HG03280 (cell line): ENCODE measurements around the gene DTL.
"Not testable (repeated sequence)": the region's sequence is repeated elsewhere in the genome, so short reads cannot be mapped to it uniquely, and the experiment has no call there.

Source experiments
- ATAC-seq: cut with Tn5 transposase; IDR thresholded peaks from one replicate; pipeline ENCODE4 v1.9.1; 2021; ENCODE audit warnings: mild to moderate bottlenecking, moderate library complexity; ENCODE audit not compliant: unreplicated experiment

DTL gene, protein sequence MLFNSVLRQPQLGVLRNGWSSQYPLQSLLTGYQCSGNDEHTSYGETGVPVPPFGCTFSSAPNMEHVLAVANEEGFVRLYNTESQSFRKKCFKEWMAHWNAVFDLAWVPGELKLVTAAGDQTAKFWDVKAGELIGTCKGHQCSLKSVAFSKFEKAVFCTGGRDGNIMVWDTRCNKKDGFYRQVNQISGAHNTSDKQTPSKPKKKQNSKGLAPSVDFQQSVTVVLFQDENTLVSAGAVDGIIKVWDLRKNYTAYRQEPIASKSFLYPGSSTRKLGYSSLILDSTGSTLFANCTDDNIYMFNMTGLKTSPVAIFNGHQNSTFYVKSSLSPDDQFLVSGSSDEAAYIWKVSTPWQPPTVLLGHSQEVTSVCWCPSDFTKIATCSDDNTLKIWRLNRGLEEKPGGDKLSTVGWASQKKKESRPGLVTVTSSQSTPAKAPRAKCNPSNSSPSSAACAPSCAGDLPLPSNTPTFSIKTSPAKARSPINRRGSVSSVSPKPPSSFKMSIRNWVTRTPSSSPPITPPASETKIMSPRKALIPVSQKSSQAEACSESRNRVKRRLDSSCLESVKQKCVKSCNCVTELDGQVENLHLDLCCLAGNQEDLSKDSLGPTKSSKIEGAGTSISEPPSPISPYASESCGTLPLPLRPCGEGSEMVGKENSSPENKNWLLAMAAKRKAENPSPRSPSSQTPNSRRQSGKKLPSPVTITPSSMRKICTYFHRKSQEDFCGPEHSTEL

DNA sequence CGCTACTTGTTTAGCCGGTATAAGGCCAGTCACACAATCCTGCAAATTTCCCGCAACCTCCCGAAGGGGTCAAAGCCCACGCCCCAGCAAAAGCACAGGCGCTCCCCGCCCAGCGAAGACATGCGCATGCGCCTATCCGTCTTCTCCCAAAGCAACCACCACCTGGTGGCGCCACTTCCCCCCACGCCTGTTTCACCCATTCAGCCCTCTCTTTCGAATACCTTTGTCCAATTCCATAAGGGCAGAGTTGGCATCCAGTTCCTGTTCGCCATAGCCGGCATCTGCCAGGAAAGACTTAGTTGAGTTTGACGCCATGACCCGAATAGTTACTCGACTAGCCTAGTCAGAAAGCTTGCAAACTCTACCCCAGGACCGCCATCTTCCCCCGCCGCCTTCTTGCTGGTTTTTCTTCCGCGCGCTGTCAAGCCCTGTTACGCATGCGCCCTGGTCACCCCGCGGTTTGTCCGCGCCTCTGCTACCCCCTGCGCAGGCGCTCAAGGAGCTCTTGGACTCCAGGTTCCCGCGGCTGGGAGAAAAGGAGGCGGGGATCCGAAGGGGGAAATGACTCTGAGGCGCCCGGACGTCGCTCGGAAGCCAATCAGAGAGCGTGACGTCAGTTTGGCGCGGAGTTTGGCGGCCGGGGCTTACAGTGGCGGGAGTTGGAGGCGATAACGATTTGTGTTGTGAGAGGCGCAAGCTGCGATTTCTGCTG, at the start of gene DTL, which contains the start of gene INTS7:
TSS of gene DTL (plus strand) at position 626 of the 712 bp plus-strand sequence. CDS start 143 bp downstream, outside the sequence.
TSS of gene INTS7 (minus strand) at position 435 of the 712 bp plus-strand sequence. CDS start at position 315, 120 bp downstream.
- ATAC-seq: peak; percentile 78

DNA sequence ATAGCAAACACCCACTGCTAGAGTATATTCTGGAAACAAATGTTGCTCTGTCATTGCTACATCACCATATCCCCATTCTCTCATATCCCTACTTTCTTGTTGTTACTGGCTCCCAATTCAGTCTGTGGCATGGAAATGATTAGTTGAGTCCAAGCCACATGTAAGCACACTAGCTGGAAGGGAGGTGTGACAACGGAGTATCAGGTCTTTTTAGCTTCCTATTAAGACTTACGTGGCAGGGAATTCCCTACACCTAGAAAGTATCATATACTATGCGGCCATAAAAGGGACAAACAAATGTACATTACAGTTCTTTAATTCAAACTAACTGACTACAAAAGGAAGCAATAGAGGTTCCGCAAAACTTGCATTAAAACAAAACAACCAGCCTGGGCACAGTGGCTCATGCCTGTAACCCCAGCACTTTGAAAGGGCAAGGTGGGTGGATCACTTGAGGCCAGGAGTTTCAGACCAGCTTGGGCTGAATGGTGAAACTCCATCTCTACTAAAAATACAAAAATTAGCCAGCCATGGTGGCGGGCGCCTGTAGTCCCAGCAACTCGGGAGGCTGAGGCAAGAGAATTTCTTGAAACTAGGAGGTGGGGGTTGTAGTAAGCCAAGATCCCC, 48.8 kb upstream of the DTL start:
- ATAC-seq: no peak

DNA sequence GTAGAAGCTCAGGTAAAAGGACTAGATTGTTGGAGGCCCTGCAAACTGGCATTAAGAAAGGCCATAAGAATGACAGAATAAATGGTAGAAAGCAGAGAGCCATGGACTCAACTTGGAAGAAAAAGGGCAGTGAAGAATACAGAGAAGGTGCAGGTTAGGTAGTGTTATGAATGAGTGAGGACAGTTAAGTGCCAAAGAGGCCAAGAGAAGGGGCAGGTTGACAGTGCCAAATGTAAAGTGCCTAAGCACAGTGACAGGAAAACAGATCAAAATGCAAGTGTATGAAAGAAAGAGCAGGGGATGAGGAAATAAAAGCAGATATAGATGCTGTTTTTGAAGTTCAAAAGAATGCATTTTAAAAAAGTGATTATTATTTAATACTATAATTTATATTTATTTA, 43.9 kb upstream of the DTL start:
- ATAC-seq: no peak

DNA sequence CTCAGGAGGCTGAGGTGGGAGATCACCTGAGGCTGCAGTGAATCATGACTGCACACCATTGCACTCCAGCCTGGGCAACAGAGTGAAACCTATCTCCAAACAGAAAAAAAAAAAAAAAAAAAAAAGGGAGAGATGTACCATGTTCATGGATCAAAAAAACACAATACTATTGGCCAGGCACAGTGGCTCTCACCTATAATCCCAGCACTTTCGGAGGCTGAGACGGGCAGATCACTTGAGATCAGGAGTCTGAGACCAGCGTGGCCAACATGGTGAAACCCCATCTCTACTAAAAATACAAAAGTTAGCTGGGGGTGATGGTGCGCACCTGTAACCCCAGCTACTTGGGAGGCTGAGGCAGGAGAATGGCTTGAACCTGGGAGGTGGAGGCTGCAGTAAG, 38.1 kb upstream of the DTL start:
- not testable (repeated sequence) for ATAC-seq

DNA sequence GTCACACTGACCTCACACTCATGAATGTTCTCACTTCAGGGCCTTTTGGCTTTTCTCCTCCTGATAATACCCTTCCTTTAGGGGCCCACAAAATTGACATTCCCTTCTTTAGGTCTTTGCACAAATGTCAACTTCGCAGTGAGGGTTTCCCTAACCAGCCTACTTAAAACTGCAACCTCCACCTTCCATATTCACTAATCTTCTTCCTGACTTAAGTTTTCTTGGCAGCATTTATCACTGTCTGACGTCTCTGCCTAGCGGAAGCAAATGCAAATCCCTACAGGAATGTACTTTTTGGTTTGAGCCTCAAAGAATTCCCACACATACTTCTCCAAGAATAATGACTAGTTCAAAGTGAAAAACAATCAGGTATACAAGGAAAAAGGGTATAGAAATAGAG, 33.0 kb upstream of the DTL start:
- ATAC-seq: no peak

DNA sequence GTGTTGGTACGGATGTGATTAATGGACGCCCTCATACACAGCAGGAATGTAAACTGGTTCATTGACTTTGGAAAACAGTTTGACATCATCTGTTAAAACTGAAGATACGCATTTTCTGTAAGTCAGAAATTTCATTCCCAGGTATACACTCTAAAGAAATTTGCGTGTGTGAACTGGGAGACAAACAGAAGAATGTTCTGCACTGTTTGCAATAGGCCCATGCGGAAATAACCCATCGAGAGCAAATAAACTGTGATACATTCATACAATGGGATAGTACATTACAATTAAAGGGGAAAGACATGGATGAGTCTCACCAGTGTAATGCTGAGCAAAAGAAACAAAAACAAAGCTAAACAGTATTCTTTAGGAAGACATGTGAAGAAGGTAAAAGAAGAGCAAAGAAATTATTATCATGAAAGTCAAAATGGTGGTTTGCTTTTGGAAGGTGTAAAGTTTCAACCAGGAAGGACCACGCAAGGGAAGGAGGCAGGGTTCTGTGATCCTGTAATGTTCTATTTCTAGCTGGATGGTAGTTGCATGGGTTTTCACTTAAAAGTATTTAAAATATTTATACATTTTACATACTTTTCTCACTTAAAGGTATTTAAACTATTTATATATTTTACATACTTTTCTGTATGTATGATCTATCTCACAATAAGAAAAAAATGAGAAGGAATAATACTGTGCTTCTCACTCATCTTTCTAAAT, 30.5 kb upstream of the DTL start:
- ATAC-seq: no peak

DNA sequence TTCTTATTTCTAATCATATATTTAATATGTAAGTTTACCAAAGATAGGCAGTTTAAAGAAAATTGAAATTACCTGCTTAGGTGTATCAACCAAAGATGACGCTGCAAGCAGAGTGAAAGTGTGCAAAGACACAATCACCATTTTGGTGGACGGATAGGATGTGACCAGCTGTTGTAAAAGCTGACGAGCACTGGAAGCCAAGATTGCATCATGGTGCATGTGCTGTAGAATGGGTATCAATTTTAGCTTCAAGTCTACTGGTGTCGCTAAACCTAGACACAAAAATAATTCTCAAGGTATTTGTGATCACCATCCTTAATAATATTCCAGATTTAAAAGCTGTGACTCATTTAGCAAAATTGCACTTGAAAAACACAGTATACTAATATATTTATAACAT, 28.4 kb upstream of the DTL start:
- ATAC-seq: no peak

DNA sequence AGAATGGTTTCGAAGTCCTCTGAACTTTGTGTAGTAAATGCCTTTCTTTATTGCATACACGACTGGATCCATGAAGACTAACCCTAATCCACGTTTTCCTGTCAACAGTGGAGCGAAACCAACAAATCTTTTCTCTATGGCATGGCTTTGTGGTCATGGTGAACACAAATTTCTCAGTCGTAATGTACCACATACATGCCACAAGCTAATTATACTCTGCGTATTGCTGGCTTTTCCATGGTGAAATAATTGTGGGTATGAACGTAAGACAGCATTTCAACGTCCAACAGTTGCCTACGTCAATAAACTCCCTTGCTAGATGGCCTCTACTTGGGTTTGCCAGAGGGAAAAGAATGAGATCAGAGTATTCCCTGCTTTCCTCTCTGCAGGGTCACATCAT, 27.7 kb upstream of the DTL start:
- no peak for ATAC-seq

DNA sequence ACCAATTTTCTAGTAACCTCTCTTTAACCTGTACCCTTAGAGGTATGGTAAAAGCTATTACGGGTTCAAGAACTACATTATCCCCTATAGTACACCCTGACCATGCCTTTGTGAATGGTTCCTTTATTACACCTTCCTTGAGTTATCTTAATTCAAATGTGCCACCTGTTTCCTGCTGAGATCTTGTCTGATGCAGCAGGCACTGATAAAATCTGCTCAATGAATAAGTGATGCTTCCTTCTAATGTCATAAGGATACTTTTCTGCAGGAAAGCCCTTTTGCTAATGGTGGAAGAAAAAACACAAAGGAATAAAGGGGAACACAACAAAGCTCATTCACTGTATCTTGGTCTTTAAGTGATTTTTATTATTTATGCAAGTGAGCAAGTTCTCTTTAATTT, 26.0 kb upstream of the DTL start:
- ATAC-seq: no peak

DNA sequence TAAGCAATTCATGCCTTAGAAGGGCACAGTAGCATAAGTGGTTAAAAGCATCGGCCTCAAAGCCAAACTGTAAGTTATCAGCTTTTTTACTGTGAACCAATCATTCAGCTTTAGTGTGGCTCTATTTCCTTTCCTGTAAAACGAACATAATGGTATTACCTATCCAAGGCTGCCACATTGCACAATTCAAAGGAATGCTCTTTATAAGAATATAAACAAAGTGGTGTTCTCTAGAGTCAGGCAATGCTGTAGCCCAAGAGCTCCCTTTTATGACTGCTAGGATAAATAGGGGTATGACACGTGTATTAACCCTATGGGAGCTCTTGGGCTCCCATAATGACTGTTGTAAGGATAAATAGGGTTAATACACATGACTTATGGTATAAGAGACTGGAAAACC, 25.5 kb upstream of the DTL start:
- no peak for ATAC-seq

DNA sequence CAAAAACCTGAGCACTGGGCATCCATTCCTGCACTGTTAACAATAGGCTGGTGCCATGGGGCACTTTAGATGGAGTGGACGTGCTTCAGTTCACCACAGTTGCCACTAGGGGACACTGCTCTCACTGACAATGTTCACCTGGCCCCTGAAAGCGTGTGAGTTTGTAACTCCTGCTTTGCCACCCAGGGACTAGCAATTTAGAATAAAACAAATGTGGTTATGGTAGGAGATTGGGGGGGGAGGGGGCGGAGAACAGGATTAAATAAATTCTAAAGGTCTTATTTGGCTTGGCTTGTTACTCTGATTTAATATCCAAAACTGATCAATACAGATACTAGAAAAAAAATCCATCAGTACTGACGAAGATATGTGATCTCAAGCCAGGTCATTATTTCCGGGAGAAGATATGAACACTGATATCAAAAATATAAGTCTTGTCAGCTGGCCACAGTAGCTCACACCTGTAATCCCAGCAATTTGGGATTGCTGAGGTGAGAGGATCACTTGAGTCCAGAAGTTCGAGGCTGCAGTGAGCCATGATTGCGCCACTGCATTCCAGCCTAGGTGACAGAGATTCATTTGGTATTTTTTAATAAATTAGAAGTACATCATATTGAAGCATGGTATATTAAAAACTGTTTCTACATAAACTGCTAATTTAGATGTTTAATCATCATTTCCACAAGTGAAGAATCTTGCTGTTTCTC, 23.4 kb upstream of the DTL start:
- peak; percentile 85 for ATAC-seq

DNA sequence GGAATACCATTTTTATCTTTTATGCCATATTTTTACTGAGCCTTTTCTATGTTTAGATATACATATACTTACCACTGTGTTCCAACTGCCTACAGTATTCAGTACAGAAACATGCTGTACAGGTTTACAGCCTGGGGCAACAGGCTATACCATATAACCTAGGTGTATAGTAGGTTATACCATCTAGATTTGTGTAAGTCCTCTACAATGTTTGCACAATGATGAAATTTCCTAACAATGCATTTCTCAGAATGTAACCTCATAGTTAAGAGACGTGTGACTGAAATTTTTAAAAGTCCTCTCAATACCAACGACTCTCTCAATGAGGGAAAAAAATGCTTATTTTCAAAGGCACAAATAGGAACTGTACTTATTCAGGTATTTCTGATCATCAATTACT, 21.9 kb upstream of the DTL start:
- no peak for ATAC-seq

DNA sequence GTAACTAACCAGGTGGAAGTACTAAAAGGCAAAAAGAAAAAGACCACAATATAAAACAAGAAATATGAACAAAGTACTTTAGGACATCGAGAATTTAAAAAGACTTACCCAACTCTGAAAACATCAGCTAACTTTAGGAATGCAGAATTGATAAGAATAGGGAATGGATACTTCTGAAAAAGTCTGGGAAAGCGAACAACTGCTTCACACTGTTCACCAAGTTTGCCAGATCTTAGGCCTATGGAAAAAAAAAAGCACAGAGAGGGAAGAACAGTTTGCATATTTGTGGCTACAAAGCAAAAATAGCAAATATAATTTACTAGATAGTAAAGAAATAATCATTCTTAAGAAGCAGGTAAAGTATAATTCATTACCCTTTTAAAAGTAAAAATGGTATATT, 14.6 kb upstream of the DTL start:
- ATAC-seq: no peak

DNA sequence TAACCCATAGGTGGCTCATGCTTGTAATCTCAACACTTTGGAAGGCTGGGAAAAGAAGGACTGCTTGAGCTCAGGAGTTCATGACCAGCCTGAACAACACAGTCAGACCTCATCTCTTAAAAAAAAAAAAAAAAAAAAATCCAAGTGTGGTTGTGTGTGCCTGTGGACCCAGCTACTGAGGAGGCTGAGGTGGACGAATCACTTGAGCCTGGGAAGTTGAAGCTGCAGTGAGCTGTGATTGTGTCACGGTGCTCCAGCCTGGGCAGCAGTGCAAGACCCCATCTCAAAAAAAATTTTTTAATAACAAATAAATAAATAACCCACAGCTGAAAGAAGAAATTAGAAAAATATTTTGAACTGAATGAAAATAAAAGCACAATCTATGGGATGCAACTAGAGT, 14.0 kb upstream of the DTL start:
- no peak for ATAC-seq

DNA sequence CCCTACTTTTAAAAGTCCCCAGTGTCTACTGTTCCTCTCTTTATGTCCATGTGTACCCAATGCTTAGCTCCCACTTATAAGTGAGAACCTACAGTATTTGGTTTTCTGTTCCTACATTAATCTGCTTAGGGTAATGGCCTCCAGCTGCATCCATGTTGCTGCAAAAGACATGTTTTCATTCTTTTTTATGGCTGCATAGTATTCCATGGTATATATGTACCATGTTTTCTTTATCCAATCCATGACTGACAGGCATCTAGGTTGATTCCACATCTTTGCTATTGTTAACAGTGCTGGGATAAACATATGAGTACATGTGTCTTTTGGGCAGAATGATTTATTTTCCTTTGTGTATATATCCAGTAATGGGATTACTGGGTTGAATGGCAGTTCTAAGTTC, 12.6 kb upstream of the DTL start:
- not testable (repeated sequence) for ATAC-seq

DNA sequence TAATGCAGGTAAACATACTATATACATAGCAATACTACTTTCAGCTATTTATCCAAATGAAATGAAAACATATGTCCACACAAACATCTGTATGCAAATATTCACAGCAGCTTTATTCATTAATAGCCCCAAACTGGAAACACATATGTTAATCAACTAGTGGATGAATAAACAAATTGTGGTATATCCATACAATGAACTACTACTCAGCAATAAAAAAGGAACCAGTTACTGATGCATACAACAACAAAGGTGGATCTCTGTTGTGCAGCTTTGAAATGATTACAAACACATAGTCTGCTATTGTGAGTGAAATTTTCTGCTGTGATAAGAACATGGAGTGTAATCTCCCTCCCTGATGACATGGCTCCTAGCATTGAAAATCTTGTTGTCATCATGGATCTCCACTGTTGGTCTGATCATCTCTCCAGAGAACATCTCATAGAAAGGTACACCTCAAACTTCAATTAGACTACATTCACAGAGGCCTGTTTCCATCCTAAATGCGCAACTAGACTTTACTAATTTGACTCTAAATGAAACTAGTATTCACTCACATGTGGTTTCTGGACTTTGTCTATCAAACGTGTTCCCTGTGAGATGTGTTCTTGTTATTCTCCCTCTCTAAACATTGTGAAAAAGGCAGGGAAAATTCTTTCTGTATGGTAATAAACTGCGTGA, 10.9 kb upstream of the DTL start:
- no peak for ATAC-seq

DNA sequence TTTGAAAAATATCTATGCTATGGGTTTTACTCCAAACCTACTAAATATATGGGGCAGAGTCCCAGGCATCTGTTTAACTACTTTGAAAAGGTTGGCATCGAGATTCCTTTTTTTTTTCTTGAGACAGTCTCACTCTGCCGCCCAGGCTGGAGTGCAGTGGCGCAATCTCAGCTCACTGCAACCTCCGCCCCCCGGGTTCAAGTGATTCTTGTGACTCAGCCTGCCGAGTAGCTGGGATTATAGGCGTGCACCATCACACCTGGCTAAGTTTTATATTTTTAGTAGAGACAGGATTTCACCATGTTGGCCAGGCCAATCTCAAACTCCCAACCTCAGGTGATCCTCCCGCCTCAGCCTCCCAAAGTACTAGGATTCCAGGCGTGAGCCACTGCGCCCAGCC, 7.8 kb upstream of the DTL start:
- ATAC-seq: not testable (repeated sequence)

DNA sequence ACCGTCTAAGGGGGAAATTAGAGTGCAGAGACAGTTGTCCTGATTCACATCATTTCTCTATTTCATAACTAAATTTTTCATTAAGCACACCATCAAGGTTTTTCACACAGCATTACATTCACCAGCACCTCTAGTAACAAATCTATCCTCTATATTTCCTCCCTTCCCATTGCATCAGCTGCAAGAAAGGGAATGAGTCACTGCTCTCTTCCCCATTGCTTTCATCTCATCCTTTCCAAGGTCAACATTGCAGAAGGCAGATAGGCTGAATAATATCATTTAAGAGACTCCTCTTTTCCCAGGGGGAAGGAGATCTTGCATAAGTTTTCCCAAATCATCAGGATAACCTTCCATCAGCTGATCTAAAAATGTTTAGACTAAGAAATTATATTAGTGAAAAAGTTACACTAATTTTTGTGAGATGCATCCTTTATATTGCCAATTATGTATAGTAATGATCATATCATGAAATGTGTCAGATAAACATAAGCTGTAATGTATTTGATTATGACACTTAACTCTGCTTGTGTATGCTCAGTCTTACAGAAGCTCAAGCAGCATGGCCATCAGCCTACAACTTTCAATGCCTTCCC, 4.5 kb upstream of the DTL start:
- ATAC-seq: no peak
